NCI-H128 (cell line): ENCODE measurements around the gene SEMA6B.

Experiments
- DNase-seq: peaks from one replicate; lab custom pipeline; 2025; ENCODE audit not compliant: unreplicated experiment; lab: John Stamatoyannopoulos, UW

SEMA6B gene

GRCh38 chr19:4511300-4512054 is 48.0 kb downstream of the SEMA6B start:
- no peak for DNase-seq

- DNase-seq, result no peak
These were observed 48.8 kb downstream of the SEMA6B start for GRCh38 chr19:4510435-4511255.

GRCh38 chr19:4508698-4509097 is 50.8 kb downstream of the SEMA6B start:
- DNase-seq, result no peak

DNA sequence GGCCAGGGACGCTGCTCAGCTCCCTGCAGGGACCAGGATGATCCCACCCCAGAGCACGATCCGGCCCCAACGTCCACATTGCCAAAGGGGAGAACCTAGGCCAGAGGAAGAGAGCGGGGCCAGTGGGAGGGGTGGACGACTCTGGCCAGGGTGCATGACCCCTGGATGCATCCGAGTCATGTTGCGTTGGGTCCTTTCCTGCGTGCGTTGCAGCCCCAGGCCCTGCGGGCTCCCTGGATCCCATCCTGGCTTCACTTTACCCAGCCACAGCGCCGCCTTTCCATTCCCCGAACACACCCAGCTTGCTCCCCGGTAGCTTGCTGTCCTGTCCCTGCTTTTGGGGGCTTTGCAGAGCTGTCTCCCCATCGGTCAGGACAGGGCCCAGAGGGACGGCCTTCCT is 51.7 kb downstream of the SEMA6B start:
- DNase-seq, result no peak

GRCh38 chr19:4507150-4507452 is 52.4 kb downstream of the SEMA6B start:
- DNase-seq, result no peak

DNA sequence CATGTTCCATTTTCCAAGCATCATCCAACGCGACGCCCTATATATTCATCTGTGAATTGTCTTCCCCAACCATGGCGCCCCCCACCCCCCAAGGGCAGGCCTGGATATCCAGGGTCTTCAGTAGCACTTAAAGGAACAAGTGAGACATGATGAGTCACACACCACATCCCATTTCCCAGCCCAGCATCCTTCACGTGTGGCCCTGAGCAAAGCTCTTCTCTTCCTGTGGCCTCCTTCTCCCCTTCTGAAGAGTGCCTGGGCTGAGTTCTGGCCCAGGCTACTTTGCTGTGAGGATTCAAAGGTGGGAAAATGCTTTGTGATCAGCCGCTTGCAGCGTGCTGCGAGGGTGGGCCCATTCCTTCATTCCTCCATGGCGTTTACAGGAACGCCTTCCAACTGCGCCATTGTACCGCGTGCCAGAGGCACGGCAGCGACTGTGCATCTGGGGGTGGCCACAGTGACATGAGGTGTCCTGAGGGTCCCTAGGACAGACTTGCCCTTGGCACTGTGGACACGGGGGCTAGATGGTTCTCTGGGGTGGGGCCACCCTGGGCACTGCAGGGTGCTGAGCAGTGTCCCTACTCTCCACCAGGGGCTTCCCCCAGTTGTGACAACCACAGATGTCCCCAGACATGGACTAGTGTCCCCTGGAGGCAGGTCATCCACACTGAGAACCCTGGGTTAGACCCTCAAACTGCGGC is 52.9 kb downstream of the SEMA6B start:
- DNase-seq, result no peak

DNA sequence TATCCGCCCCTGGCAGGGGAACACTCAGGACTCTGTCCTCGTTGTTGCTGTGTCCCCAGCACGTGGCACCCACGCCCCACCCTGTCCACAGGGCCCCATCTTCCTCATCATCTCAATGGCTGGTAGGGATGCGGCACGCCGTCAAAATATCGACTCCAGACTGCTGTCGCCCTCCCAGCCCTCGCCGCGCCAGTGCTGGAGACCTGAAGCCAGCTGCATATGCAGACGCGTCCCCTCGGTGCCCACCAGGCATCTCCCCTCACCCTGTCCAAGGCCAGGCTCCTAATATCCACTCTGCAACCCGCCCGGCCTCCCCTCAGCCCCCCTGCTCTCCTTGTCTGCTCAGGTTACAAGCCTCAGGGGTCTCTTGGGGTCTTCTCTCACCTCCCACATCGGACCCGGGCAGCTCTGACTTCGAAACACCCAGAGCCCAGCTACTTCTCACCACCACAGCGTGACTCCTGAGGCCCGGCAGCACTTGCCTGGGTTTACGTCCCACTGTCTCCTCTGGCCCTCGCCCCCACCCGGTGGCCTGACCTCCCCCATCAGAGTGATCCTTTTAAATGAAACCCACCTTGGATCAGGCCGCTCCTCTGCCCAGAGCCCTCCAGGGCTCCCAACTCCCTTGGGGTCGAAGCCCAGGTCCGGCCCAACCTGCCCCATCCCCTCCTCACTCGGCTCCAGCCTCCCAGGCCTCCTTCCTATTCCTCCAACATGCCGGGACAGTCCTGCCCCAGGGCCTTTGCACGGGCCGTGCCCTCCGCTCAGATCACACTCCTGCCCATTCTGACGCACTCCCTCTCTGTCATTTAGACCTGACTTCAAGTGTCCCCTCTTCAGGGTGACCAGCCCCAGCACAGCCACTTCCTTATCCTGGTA is 53.7 kb downstream of the SEMA6B start:
- no peak for DNase-seq

DNA sequence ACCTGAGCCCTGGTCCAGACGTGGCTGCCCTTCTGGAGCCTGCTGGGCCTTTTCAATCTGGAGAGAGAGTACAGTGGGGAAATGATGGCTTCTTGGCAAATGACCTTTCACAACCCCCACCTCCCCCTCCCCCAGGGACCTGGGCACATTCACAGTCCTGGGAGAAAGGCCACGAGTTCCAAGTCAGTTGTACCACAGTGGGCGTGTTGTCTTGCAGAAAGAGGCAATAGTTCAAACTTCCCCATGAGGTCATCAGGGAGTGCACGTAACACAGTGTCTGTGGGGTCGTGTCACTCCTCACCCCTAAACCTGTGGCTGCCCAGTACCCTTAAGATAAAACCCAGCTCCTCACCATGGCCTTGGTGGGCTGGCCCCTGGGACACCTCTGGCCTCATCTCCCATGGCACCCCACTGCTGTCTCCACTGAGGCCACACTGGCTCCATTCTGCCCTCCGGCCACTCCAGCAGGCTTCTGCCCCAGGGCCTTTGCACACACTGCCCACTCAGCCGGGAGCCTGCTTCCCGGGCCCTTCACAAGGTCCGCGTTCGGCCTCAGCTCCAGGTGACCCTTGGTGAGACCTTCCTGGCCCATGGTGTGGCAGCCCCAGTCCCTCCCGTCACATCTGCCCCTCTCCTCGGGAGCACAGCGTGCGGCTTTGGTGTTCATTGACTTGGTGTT is 54.5 kb downstream of the SEMA6B start:
- no peak for DNase-seq

GRCh38 chr19:4504297-4504701 is 55.2 kb downstream of the SEMA6B start:
- DNase-seq, result no peak

DNA sequence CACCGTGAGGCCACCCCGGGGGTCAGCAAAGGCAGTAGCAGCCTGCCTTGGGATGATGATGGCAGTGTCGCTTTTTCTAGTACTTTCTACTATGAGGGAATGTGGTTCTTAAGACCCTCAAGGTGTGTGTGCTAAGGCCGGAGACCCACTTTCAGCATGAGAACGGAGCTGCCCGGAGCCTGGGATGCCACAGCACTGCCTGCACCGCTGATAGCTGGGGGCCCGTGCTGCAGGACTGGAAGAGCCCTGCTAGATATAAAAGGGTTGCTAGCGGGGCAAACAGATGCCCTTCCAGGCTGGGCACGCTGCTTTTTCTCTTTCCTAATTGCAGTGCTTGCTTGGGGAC is 55.7 kb downstream of the SEMA6B start:
- no peak for DNase-seq

DNA sequence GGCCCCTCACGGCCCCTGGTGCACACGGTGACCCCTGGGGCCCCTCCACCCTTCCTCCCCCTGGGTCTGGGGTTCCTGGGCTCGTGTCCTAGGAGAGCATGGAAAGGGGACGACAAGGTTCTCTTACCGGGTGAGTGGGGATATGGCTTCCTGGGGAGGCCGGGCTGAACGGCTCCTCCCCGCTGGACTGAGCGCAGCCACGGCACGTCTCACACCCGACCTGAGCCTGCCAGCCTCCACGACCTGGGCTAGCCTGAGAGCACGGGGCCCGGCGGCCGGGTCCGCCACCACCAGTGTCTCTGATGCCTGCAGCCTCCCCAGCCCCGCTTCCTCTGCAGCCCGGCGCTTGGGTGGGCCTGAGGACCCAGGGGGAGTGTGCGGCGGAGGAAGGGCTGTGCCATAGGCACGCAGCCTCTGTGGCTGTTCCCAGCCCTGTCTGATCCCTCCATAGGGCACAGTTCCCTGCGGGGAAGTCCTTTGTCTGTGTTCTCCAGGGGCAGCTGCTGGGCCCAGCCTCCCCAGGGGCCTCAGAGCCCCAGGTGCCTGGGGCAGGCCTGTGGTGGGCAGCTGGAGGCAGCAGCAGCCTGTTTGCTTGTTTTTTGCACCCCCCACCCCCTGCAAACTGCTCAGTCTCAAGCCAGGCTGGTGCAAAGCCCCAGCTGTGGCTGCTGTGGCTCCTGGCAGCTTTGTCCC is 56.2 kb downstream of the SEMA6B start:
- DNase-seq, result no peak

GRCh38 chr19:4502282-4503131 is 57.0 kb downstream of the SEMA6B start:
- no peak for DNase-seq

DNA sequence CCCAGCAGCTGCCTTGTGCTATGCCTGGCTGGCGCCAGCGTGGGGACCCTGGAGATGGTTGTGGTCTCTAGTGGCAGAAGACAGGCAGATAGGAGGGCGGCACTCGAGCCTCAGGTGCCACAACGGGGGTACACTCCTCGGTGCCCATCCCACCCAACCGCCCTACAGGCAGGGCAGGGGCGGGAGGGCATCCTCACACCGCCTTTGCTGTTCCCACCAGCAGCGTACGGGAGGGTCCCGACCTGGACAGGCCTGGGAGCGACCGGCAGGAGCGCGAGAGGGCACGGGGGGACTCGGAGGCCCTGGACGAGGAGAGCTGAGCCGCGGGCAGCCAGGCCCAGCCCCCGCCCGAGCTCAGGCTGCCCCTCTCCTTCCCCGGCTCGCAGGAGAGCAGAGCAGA is 57.8 kb downstream of the SEMA6B start:
- DNase-seq, result no peak

DNA sequence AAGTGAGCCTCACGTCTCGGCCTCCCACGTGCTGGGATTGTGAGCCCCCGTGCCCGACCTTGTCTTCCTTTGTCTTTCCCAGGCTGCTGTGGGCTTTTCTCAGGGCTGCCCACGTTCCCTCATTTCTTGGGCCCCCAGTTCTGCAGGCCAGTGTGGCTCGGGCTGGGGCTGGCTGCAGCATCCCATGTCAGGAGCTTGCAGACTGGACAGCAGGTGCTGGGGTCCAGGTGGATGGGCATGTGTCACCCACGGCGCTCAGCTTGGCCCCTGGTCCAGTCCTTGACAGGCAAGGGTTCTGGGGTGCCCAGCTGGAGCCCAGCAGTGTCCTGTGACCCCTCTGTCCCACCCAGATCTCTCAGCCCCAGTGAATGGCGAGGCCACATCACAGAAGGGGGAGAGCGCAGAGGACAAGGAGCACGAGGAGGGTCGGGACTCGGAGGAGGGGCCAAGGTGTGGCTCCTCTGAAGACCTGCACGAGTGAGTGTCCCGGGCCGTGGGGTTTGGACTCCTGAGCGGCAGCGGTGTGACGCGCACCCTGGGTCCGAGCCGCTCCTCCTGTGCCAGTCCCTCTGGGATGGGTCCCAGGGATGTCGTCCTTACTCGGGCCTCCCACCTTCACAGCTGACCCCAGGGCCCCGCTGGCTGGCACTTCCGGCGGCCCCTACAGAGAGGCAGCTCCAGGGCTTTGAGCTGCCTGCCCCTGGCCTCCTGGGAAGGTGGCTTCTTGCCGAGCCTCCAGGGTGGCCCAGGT is 58.5 kb downstream of the SEMA6B start:
- DNase-seq, result no peak

- no peak for DNase-seq
These were observed 59.6 kb downstream of the SEMA6B start for GRCh38 chr19:4499855-4500254.

DNA sequence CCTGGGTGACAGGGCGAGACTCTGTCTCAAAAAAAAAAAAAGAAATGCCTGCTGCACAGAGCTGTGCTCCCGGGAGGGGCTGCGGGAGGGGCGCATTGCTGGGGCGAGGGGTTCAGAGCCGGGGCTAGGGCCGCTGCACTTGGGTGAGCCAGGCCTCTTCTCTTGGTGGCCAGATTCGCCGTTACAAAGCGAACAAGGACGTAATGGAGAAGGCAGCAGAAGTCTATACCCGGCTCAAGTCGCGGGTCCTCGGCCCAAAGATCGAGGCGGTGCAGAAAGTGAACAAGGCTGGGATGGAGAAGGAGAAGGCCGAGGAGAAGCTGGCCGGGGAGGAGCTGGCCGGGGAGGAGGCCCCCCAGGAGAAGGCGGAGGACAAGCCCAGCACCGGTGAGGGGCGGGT is 60.2 kb downstream of the SEMA6B start:
- no peak for DNase-seq

GRCh38 chr19:4498694-4499093 is 60.8 kb downstream of the SEMA6B start:
- DNase-seq, result no peak

DNA sequence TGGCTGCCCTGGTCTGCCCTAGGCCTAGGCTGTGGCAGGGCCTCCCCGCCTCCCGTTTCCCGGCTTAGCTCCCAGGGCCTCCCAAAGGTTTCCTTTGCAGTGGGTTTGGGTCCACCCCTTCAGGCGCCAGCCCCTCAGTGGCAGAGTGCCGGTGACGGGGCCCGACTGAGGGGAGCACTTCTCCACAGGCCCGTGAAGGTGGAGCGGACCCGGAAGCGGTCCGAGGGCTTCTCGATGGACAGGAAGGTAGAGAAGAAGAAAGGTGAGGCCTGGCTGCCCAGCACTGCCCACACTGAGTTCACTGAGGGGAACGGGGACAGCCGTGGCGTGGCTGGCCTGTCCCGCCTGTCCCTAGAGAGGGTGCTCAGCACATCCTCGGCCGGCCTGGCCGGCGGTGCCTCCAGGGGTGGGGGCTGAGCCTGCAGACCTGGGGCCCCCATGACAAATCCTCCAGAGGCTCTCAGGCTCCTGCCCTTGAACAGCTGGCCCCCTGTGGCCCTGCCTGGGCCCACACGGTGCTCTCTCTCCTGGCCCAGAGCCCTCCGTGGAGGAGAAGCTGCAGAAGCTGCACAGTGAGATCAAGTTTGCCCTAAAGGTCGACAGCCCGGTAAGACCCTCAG is 61.6 kb downstream of the SEMA6B start:
- no peak for DNase-seq
